A673 (cell line): ENCODE data around the gene GPHN. TPM values are rescaled to one million over a fixed set of nuclear protein-coding genes. Genes with fewer than 3 reads are reported as not detected.

Experiments used
- BruUV-seq: library from RNA; stranded (reverse); fragments of 400-500 nt; replicated peaks from 2 replicates; lab custom pipeline; 2021; lab: Mats Ljungman, UMichigan
- CTCF ChIA-PET: fragments of 300-600 bp; sonication (Branson Sonifier 250); formaldehyde crosslinking; loops from one replicate; lab custom pipeline; 2022; ENCODE audit warnings: antibody characterized with exemption; lab: Charles Lee
- POLR2A ChIA-PET: fragments of 300-600 bp; sonication (Branson Sonifier 250); formaldehyde crosslinking; loops from one replicate; lab custom pipeline; 2022; ENCODE audit warnings: antibody characterized with exemption; ENCODE audit not compliant: low non-redundant PET; lab: Charles Lee
- DNase-seq: peaks from one replicate; pipeline ENCODE4 v3.0.0-alpha.2; 2015; ENCODE audit warnings: low spot score
- H3K27ac ChIP-seq: fragments of 200-600 bp; sonication (generic); 2 replicates; pipeline ENCODE4 v1.5.1; 2016; ENCODE audit warnings: mixed run types, low read depth, mild to moderate bottlenecking, mixed read lengths, antibody characterized with exemption, low read length; ENCODE audit not compliant: poor library complexity, severe bottlenecking
- H3K27me3 ChIP-seq: fragments of 200-600 bp; sonication (generic); replicated peaks from 2 replicates; pipeline ENCODE4 v1.6.1; 2017; ENCODE audit warnings: mixed run types, low read depth, mild to moderate bottlenecking, mixed read lengths, antibody characterized with exemption, low read length; ENCODE audit not compliant: insufficient read depth, poor library complexity
- H3K36me3 ChIP-seq: fragments of 200-600 bp; sonication (generic); 2 replicates; pipeline ENCODE4 v1.6.1; 2016; ENCODE audit warnings: mixed run types, mild to moderate bottlenecking, mixed read lengths, antibody characterized with exemption, low read length; ENCODE audit not compliant: insufficient read depth, poor library complexity, severe bottlenecking
- H3K4me1 ChIP-seq: fragments of 200-600 bp; sonication (generic); 2 replicates; pipeline ENCODE4 v1.6.1; 2017; ENCODE audit warnings: mixed run types, mild to moderate bottlenecking, mixed read lengths, antibody characterized with exemption, low read length; ENCODE audit not compliant: insufficient read depth, poor library complexity, severe bottlenecking
- H3K4me3 ChIP-seq: fragments of 200-600 bp; sonication (generic); 2 replicates; pipeline ENCODE4 v1.5.1; 2016; ENCODE audit warnings: low read depth, mixed run types, mild to moderate bottlenecking, mixed read lengths, low read length; ENCODE audit not compliant: poor library complexity, severe bottlenecking
- H3K9me3 ChIP-seq: fragments of 200-600 bp; sonication (generic); 2 replicates; pipeline ENCODE4 v1.6.1; 2016; ENCODE audit warnings: mixed run types, low read depth, mild to moderate bottlenecking, mixed read lengths, antibody characterized with exemption, low read length; ENCODE audit not compliant: poor library complexity, severe bottlenecking
- CTCF ChIP-seq: fragments of 300-800, 200-600 bp; sonication (generic); conservative IDR thresholded peaks from 2 replicates; pipeline ENCODE4 v1.5.1; 2017; ENCODE audit warnings: low read depth, mild to moderate bottlenecking, antibody characterized with exemption, low read length, moderate library complexity, mixed read lengths
- EZH2 ChIP-seq: fragments of 200-600 bp; sonication (generic); IDR thresholded peaks from 2 replicates; pipeline ENCODE4 v1.6.1; 2017; ENCODE audit warnings: borderline replicate concordance, low read depth, mild to moderate bottlenecking, mixed read lengths, antibody characterized with exemption, low read length; ENCODE audit not compliant: poor library complexity, severe bottlenecking
- intact Hi-C: fragments of 100-400 bp; cut with micrococcal nuclease; formaldehyde crosslinking; loops from one replicate; pipeline ENCODE4 v1.10.0; 2022; ENCODE audit not compliant: unreplicated experiment
- total RNA-seq: library from RNA; stranded (reverse); gene quantifications from 2 replicates; pipeline ENCODE4 v1.2.3, GENCODE V29; 2021

The GPHN gene
- total RNA-seq, 1 experiment from 2014 or later: 30.3 TPM

- Histone ChIP-seq H3K27me3 (no peaks in the 10 kb centered on the region), H3K27ac (no peak overlapping the region), H3K4me3 (no peak overlapping the region), H3K9me3 (no peaks in the 10 kb centered on the region), H3K36me3 (no peaks in the 10 kb centered on the region), H3K4me1 (no peaks in the 10 kb centered on the region)
- POLR2A ChIA-PET: no interaction called here
- intact Hi-C loops: no loop called here
- CTCF ChIA-PET: no interaction called here
- no TSS peak for BruUV-seq
- no peak for DNase-seq
- TF ChIP-seq EZH2: no peak
- TF ChIP-seq CTCF: no peak
These were observed 96.0 kb downstream of the GPHN start for GRCh38 chr14:66603945-66604344.

- no peak for TF ChIP-seq EZH2
- no peak for TF ChIP-seq CTCF
- Histone ChIP-seq H3K27me3 (no peaks in the 10 kb centered on the region), H3K27ac (no peak overlapping the region), H3K4me1 (no peaks in the 10 kb centered on the region), H3K36me3 (no peaks in the 10 kb centered on the region), H3K9me3 (no peaks in the 10 kb centered on the region), H3K4me3 (no peak overlapping the region)
- intact Hi-C loops: no loop called here
- ChIA-PET POLR2A (no interaction called here), CTCF (no interaction called here)
- no TSS peak for BruUV-seq
- DNase-seq: no peak
These were observed 98.9 kb downstream of the GPHN start for GRCh38 chr14:66606826-66607225.

- H3K27me3 ChIP-seq: no peaks in the 10 kb centered on the region
- peak; percentile 31 for DNase-seq
- H3K27ac ChIP-seq: no peak overlapping the region
- no peaks in the 10 kb centered on the region for H3K9me3 ChIP-seq
- POLR2A ChIA-PET: no interaction called here
- no peak overlapping the region for H3K4me3 ChIP-seq
- no peaks in the 10 kb centered on the region for H3K4me1 ChIP-seq
- peak; percentile 43; the same call in 1 of the 2 replicates for TF ChIP-seq CTCF
- no peak for TF ChIP-seq EZH2
- H3K36me3 ChIP-seq: no peaks in the 10 kb centered on the region
- intact Hi-C loops: no loop called here
- CTCF ChIA-PET: no interaction called here
- no TSS peak for BruUV-seq
These were observed 102.2 kb downstream of the GPHN start for GRCh38 chr14:66610154-66610563.
